ENCODE results near the gene BRINP3.

The BRINP3 gene

DNA sequence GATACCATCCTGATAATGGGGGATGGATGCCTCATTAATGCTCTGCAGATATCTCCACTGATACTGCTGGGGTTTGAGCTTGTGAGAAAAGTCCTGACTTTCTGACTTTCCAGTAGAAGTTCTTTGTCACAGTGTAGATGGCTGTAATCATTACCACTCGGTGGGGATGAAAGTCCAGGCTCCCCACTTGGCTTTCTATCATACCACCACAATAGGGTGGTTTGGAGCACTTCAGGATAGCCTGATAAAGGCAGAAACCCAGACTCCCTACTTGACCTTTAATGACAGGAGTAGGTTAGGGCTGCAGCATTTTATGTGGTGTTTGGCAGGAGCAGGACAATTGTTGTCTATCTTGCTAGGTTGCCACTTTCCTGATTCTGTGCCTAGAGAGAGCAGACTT lies 294.1 kb downstream of the BRINP3 start:
- Histone ChIP-seq H3K4me1 (ENCODE audit: control insufficient read depth in 1 of 2, insufficient read depth in 2 of 2, low read length in 2 of 2) (no peaks in the 10 kb centered on the region), H3K27ac (ENCODE audit: low read length) (no peak overlapping the region), H3K9me3 (ENCODE audit: control insufficient read depth in 1 of 2, low read length in 2 of 2) (no peaks in the 10 kb centered on the region), H3K27me3 (ENCODE audit: low read depth, low read length) (no peaks in the 10 kb centered on the region), H3K36me3 (ENCODE audit: control insufficient read depth in 1 of 2, insufficient read depth in 2 of 2, low read length in 2 of 2) (no peaks in the 10 kb centered on the region), H3K4me3 (ENCODE audit: low read depth in 1 of 2, low read length in 2 of 2) (no peak overlapping the region)

DNA sequence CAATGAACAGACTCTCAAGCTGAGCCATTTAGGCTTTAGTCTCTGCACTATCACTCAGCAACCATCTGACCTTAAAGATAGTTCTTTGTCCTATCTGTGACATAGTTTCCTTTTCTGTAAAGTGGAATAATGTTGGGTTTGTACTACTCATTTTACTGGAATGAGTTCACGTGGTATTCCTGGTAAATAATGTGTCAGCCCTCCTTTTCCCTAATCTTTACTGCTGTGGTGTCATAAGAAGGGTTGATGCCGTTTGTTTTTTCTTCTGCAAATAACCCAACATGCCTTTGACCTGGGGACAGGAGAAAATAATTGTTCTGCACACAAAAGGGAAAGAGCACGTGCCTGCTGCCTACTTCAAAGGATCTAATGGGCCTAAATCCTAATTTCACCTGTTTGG lies 297.8 kb downstream of the BRINP3 start:
- Histone ChIP-seq H3K4me3 (ENCODE audit: low read depth in 1 of 2, low read length in 2 of 2) (no peak overlapping the region), H3K27ac (ENCODE audit: low read length) (no peak overlapping the region), H3K9me3 (ENCODE audit: control insufficient read depth in 1 of 2, low read length in 2 of 2) (no peaks in the 10 kb centered on the region), H3K27me3 (ENCODE audit: low read depth, low read length) (no peaks in the 10 kb centered on the region), H3K36me3 (ENCODE audit: control insufficient read depth in 1 of 2, insufficient read depth in 2 of 2, low read length in 2 of 2) (no peaks in the 10 kb centered on the region), H3K4me1 (ENCODE audit: control insufficient read depth in 1 of 2, insufficient read depth in 2 of 2, low read length in 2 of 2) (no peaks in the 10 kb centered on the region)

DNA sequence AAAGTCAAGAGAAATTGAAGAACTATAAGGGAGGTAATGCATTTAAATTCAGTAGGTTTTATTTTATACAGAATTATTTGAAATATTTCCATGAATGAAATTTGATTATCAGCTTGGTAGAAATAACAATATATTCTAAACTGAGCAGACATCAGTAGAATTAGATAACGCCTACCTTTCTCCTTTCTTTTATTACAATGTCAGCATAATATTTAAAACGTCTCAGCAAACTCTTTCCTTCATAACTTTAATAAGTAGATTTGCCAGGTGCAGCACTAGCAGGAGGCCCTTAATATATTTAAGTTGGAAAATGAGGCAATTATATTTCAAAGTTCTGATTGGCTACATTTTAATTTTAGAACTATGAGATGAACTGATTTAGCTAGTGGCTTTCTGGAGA lies 298.8 kb downstream of the BRINP3 start:
- Histone ChIP-seq H3K4me1 (ENCODE audit: control insufficient read depth in 1 of 2, insufficient read depth in 2 of 2, low read length in 2 of 2) (no peaks in the 10 kb centered on the region), H3K27ac (ENCODE audit: low read length) (no peak overlapping the region), H3K4me3 (ENCODE audit: low read depth in 1 of 2, low read length in 2 of 2) (no peak overlapping the region), H3K9me3 (ENCODE audit: control insufficient read depth in 1 of 2, low read length in 2 of 2) (no peaks in the 10 kb centered on the region), H3K36me3 (ENCODE audit: control insufficient read depth in 1 of 2, insufficient read depth in 2 of 2, low read length in 2 of 2) (no peaks in the 10 kb centered on the region), H3K27me3 (ENCODE audit: low read depth, low read length) (no peaks in the 10 kb centered on the region)

DNA sequence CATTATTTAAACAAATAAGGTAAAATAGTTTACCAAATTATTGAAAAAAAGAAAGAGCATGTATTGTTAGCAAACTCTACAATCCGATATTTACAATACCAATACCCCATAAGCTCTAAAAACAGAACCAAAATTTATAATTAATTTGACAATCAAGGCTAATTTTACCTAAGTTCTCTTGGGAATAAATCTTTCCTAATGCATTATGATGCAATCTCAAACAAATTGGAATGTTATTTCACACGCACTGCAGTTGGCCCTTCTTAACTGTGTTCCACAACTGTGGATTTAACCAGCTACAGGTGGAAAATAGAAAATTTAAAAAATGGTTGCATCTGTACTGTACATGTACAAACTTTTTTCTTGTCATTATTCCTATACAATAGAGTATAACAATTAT lies 300.1 kb downstream of the BRINP3 start:
- H3K4me3 ChIP-seq (ENCODE audit: low read depth in 1 of 2, low read length in 2 of 2), result no peak overlapping the region
- H3K4me1 ChIP-seq (ENCODE audit: control insufficient read depth in 1 of 2, insufficient read depth in 2 of 2, low read length in 2 of 2), result no peaks in the 10 kb centered on the region
- no peaks in the 10 kb centered on the region for H3K27me3 ChIP-seq (ENCODE audit: low read depth, low read length)
- H3K9me3 ChIP-seq (ENCODE audit: control insufficient read depth in 1 of 2, low read length in 2 of 2), result no peaks in the 10 kb centered on the region
- no peak overlapping the region for H3K27ac ChIP-seq (ENCODE audit: low read length)
- no peaks in the 10 kb centered on the region for H3K36me3 ChIP-seq (ENCODE audit: control insufficient read depth in 1 of 2, insufficient read depth in 2 of 2, low read length in 2 of 2)

DNA sequence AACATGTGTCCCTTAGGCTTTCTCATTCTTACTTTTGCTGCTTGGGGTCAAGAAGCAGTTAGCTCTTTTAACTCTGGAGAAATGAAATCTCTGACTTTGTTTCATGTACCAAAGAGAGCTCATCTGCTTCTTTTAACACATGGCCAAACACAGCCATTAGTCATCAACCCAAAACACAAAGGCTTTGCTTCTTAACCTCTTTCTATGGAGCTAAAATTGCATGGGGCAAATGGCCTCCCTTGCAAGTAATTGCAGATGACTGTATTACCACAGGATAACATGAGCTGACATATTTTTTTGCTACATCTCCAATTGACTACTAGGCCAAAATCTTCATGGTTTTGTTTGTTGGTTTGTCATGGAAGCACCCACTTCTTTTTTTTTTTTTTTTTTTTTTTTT lies 300.9 kb downstream of the BRINP3 start:
- Histone ChIP-seq H3K4me1 (ENCODE audit: control insufficient read depth in 1 of 2, insufficient read depth in 2 of 2, low read length in 2 of 2) (no peaks in the 10 kb centered on the region), H3K27ac (ENCODE audit: low read length) (no peak overlapping the region), H3K4me3 (ENCODE audit: low read depth in 1 of 2, low read length in 2 of 2) (no peak overlapping the region), H3K9me3 (ENCODE audit: control insufficient read depth in 1 of 2, low read length in 2 of 2) (no peaks in the 10 kb centered on the region), H3K36me3 (ENCODE audit: control insufficient read depth in 1 of 2, insufficient read depth in 2 of 2, low read length in 2 of 2) (no peaks in the 10 kb centered on the region), H3K27me3 (ENCODE audit: low read depth, low read length) (no peaks in the 10 kb centered on the region)

DNA sequence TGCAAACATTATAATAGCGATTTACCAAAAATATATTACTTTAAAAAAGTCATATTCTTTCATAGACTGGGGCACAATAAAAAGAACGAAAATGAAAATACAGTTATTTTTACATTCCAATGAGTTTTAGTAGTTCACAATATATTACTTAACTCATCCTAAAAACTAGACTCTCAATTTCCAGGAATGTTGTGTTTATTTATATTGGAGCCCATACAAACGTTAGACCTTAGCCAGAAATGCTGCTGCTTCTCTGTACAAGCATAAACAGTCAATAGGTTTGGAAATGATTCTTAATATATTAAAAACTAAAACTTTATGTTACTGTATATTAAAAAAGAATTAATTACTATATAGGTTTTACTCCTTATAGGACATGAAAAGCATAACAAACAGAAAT lies 302.3 kb downstream of the BRINP3 start:
- Histone ChIP-seq H3K4me1 (ENCODE audit: control insufficient read depth in 1 of 2, insufficient read depth in 2 of 2, low read length in 2 of 2) (no peaks in the 10 kb centered on the region), H3K27me3 (ENCODE audit: low read depth, low read length) (no peaks in the 10 kb centered on the region), H3K4me3 (ENCODE audit: low read depth in 1 of 2, low read length in 2 of 2) (no peak overlapping the region), H3K36me3 (ENCODE audit: control insufficient read depth in 1 of 2, insufficient read depth in 2 of 2, low read length in 2 of 2) (no peaks in the 10 kb centered on the region), H3K9me3 (ENCODE audit: control insufficient read depth in 1 of 2, low read length in 2 of 2) (no peaks in the 10 kb centered on the region), H3K27ac (ENCODE audit: low read length) (no peak overlapping the region)

DNA sequence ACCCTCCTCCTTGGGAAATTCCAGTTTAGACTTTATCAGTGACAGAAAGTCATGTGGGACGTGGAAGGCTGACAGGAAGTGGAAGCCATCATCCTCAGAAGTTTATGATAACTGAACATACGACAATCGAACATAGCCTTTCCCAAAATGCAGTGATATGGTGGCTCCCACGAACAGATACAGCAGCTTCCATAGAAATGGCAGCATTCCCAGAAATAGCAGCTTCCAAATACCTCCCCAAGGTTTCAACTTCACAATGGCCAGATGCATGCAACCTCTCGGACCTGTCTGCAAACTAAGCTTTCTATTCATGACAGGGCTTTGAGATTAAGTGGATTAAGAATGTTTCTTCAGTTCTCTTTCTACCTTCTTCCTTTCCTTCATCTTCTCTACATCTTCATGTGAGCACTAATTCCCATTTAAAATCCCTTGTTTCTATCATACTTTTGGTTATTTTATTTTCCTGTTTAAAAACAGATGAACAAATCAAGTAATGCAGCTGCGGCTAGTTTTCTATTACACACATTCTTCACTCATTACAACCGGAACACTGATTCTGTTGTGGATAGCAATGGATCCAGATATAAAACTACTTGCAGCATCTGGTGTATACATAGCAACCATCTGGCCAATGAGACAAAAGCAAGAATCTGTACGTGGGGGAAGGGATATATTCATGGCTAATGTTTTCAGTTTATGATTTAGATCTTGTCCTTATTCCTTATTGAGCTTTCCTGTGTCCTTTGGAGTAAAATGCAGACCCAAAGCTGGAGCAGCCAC lies 304.8 kb downstream of the BRINP3 start:
- H3K4me3 ChIP-seq (ENCODE audit: low read depth in 1 of 2, low read length in 2 of 2), result no peak overlapping the region
- no peaks in the 10 kb centered on the region for H3K4me1 ChIP-seq (ENCODE audit: control insufficient read depth in 1 of 2, insufficient read depth in 2 of 2, low read length in 2 of 2)
- H3K9me3 ChIP-seq (ENCODE audit: control insufficient read depth in 1 of 2, low read length in 2 of 2), result no peaks in the 10 kb centered on the region
- H3K27me3 ChIP-seq (ENCODE audit: low read depth, low read length), result no peaks in the 10 kb centered on the region
- no peak overlapping the region for H3K27ac ChIP-seq (ENCODE audit: low read length)
- no peaks in the 10 kb centered on the region for H3K36me3 ChIP-seq (ENCODE audit: control insufficient read depth in 1 of 2, insufficient read depth in 2 of 2, low read length in 2 of 2)

DNA sequence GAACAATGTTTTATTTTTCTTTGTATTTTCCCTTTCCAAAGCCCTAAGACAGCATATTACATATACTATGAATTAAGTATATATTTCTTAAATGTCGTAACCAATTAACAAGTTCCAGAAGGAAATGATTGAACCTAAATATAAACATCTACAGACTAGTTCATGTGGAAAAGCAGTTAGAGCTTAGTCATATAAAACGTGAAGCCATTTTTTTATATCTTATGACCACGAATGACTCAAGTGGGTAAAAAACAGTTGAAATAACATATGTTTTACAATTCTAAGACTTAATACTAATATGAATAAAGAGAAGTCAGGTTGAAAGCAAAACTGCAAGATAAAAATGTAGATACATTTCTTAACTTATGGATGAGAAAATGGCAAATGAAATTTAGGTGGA lies 307.3 kb downstream of the BRINP3 start:
- no peak overlapping the region for H3K27ac ChIP-seq (ENCODE audit: low read length)
- no peaks in the 10 kb centered on the region for H3K27me3 ChIP-seq (ENCODE audit: low read depth, low read length)
- no peaks in the 10 kb centered on the region for H3K36me3 ChIP-seq (ENCODE audit: control insufficient read depth in 1 of 2, insufficient read depth in 2 of 2, low read length in 2 of 2)
- no peak overlapping the region for H3K4me3 ChIP-seq (ENCODE audit: low read depth in 1 of 2, low read length in 2 of 2)
- no peaks in the 10 kb centered on the region for H3K9me3 ChIP-seq (ENCODE audit: control insufficient read depth in 1 of 2, low read length in 2 of 2)
- H3K4me1 ChIP-seq (ENCODE audit: control insufficient read depth in 1 of 2, insufficient read depth in 2 of 2, low read length in 2 of 2), result no peaks in the 10 kb centered on the region

DNA sequence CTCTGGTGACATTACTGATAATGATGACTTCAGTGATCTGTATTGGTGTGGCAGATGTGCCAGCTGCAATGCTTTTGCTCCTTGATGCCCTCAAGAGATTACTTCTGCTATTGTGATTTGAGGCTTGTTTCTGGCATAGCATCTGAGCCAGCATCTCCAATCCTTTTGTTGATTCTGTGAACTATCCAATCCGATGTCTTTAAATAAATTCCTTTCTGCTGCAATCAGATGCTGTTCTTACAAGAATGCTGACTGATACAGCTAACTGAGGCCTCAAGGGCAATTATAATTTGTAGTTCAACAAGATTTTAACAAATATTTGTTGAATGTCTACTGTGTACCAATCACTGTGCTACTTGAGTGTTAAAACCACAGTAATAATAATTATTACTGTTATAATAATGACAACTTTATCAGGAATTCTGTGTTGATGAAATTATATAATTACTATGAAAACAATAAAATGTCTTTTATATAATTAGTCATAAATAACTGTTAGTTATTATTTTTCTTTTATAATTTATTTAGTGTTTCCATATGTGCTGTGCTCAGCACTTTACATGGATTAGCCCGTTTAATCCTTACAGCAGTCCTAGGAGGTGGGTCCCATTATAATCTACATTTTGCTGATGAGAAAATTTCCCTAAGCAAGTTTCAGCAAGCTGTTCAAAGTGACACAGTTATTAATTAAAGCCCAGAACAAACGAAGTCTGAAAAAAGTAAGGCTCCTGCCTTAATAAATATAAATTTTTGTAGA lies 308.2 kb downstream of the BRINP3 start:
- Histone ChIP-seq H3K9me3 (ENCODE audit: control insufficient read depth in 1 of 2, low read length in 2 of 2) (no peaks in the 10 kb centered on the region), H3K4me3 (ENCODE audit: low read depth in 1 of 2, low read length in 2 of 2) (no peak overlapping the region), H3K27ac (ENCODE audit: low read length) (no peak overlapping the region), H3K4me1 (ENCODE audit: control insufficient read depth in 1 of 2, insufficient read depth in 2 of 2, low read length in 2 of 2) (no peaks in the 10 kb centered on the region), H3K36me3 (ENCODE audit: control insufficient read depth in 1 of 2, insufficient read depth in 2 of 2, low read length in 2 of 2) (no peaks in the 10 kb centered on the region), H3K27me3 (ENCODE audit: low read depth, low read length) (no peaks in the 10 kb centered on the region)

DNA sequence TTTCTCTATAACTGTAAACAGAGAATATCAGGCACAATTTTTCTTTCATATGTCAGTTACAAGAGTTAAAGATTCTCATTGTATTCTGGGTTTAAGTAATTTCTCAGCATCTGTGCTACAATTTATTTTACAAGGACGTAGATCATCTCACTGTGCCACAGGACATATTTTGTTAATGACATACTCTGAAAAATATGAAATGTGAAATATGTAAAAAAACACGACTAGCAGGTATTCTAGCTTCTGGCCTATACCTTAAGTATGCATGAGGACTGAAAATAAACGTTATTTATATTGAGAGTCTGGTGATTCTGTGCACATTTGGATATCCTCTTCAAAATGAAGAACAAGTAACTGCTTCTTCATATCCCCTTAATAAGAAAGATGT lies 308.8 kb downstream of the BRINP3 start:
- H3K4me3 ChIP-seq (ENCODE audit: low read depth in 1 of 2, low read length in 2 of 2), result no peak overlapping the region
- no peaks in the 10 kb centered on the region for H3K9me3 ChIP-seq (ENCODE audit: control insufficient read depth in 1 of 2, low read length in 2 of 2)
- H3K4me1 ChIP-seq (ENCODE audit: control insufficient read depth in 1 of 2, insufficient read depth in 2 of 2, low read length in 2 of 2), result no peaks in the 10 kb centered on the region
- H3K27me3 ChIP-seq (ENCODE audit: low read depth, low read length), result no peaks in the 10 kb centered on the region
- H3K27ac ChIP-seq (ENCODE audit: low read length), result no peak overlapping the region
- H3K36me3 ChIP-seq (ENCODE audit: control insufficient read depth in 1 of 2, insufficient read depth in 2 of 2, low read length in 2 of 2), result no peaks in the 10 kb centered on the region

DNA sequence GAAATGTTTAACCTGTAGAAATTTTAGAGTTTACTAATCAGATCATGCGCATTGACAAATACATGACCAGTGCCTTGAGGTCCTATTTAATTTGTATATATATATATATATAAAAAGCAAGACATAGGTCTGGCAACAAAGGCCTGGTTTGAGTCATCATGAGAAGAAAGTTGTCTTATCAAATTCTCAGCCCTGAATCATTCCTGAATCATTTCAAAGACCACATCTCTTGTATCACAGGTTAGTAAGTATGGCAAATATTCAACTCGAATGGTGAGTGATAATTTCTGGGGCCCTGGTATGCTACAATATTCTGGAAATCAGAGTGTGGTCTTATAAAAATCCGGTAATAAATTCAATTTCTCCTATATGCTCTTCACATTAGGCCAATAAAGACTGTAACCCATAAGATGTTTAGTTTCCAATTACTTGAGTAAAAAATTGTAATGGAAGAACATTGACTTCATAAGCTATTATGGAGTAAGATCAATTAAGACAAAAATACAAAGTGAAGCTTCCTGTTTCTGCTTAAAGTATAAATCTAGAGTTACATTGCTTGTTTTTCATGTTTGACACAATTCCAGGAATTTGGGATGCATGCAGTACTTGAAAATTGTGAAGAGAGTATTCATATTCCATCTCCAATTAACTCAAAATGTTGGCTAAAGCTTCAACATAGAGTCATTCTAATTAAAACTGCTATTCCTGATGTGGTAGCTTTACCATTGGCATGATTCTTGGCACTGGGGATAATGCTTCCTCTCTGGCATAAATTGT lies 309.4 kb downstream of the BRINP3 start:
- Histone ChIP-seq H3K27ac (ENCODE audit: low read length) (no peak overlapping the region), H3K36me3 (ENCODE audit: control insufficient read depth in 1 of 2, insufficient read depth in 2 of 2, low read length in 2 of 2) (no peaks in the 10 kb centered on the region), H3K4me3 (ENCODE audit: low read depth in 1 of 2, low read length in 2 of 2) (no peak overlapping the region), H3K9me3 (ENCODE audit: control insufficient read depth in 1 of 2, low read length in 2 of 2) (no peaks in the 10 kb centered on the region), H3K27me3 (ENCODE audit: low read depth, low read length) (no peaks in the 10 kb centered on the region), H3K4me1 (ENCODE audit: control insufficient read depth in 1 of 2, insufficient read depth in 2 of 2, low read length in 2 of 2) (no peaks in the 10 kb centered on the region)

Measured in muscle layer of duodenum (tissue), 2 donors.